Activated T-cell treated with anti-CD3 and anti-CD28 coated beads for 1 hour (primary cell): ENCODE results near the gene ERMARD.

Source experiments
- DNase-seq: peaks from one replicate; pipeline ENCODE4 v3.0.0-alpha.2; 2020; ENCODE audit warnings: low read depth

ERMARD gene

GRCh38 chr6:169783971-169784820 lies 32.8 kb downstream of the ERMARD start:
- DNase-seq = no peak

DNA sequence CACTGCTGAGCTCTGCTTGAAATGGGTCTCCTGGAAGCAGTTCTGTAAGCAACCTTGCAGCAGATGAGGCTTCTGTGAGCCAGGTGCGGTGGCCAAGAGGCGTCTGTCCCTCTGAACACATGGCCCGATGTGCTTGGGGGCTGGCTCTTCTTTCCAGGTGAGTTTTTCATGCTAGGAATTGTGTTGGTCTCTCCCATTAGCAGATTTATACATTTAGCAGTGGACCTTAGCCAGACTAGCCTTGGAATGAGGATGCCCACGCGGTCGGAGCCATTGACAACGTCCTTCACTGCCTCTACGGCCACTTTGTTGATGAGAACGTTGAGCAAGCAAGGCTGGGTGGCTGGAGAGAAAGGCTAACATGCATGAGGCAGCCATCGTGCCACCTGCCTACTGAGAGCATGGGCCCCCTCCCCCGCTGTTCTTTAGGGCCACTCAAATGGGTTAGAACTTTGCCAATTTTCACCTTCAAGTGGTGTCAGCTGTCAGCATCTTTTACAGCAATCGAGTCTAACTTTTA lies 33.5 kb downstream of the ERMARD start:
- DNase-seq = no peak

- no peak for DNase-seq
These were observed 34.1 kb downstream of the ERMARD start for GRCh38 chr6:169785566-169785965.

DNA sequence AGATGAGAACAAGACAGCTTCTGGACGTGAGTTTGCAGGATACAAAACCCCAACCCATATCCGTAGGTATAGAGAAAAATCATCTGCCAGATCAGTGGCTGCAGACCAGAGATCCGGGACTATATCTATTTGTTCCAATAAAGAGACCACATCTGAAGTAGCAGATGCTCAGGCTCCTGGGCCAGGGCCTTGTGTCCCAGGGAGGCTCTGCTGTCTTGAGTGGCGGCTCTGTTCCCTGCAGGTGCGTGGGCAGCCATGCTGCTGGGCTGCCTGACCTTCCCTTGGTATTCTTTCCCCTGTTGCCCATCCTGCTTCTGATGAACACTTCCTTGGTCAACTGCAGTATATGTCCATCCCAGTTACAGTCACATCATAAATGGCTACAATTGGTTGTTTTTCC lies 34.9 kb downstream of the ERMARD start:
- no peak for DNase-seq

DNA sequence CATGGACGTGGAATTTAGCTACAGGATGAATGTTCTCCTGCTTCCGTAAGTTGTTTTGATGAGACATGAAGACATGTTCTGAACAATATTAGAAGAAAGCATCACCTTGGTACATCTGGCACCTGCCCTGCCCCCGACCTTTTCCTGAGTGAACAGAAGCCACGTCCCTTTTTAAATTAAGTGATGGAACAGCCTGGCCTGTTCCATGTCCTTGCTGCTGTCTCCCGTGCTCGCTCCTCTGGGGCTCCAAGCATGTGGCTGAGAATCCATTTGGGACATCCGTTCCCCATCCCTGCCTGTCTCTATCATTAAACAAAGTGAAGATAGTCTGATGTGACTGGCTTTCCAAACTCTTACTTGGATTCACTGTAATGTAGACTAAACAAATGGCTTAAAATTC lies 36.4 kb downstream of the ERMARD start:
- no peak for DNase-seq

DNA sequence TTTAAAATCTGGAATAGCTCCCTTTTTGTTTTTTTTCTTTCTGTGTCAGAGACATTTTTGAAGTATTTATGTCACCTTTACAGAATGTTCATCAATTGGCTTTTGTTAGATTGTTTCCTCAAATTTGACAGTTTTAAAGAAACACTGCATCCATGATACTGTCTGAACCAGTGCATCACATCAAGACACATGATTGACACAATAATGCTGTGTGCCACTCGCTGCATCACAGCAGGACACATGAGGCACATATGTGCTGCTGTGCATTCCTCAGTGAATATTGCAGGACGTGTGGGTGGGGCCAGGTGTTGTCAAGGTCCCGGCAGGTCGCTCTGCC lies 37.4 kb downstream of the ERMARD start:
- no peak for DNase-seq

- no peak for DNase-seq
These were observed 37.9 kb downstream of the ERMARD start for GRCh38 chr6:169789146-169789943.

GRCh38 chr6:169789944-169790927 lies 38.8 kb downstream of the ERMARD start:
- peak; percentile 61 for DNase-seq

GRCh38 chr6:169791721-169792131 lies 40.3 kb downstream of the ERMARD start:
- no peak for DNase-seq

DNA sequence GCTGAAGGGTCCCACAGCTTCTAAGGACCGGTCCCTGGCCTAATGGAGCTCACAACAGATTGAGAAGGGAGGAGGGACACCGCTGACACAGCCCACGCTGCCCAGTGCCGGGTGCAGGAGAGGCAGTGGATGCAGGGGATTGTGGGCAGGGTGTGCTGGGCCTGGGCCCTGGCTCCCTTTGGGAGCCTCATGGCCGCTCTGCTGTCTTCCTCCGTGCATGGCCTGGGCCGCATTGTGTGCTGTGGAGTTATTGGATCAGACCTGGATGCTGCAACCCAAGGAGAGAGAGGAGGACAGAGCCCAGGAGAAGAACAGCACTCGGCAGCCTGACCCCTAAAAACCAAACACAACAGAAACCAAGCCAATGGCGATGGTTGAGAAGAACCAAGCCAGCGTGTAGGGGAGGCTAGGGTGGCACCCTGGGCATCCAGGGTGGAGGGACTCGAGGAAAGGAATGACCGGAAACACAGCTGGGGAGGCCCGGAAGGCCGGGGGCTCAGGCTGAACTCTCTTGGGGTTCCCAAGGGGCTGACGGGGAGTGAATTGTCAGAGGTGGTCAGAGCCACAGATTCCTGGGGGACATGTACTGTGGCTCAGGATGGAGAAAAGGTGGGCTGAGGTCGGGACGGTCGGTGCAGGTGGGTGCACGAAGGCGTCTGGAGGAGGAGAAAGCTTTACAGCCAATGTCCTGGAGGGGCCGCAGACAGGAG lies 41.0 kb downstream of the ERMARD start:
- DNase-seq = no peak

- no peak for DNase-seq
These were observed 42.0 kb downstream of the ERMARD start for GRCh38 chr6:169793408-169793807.

DNA sequence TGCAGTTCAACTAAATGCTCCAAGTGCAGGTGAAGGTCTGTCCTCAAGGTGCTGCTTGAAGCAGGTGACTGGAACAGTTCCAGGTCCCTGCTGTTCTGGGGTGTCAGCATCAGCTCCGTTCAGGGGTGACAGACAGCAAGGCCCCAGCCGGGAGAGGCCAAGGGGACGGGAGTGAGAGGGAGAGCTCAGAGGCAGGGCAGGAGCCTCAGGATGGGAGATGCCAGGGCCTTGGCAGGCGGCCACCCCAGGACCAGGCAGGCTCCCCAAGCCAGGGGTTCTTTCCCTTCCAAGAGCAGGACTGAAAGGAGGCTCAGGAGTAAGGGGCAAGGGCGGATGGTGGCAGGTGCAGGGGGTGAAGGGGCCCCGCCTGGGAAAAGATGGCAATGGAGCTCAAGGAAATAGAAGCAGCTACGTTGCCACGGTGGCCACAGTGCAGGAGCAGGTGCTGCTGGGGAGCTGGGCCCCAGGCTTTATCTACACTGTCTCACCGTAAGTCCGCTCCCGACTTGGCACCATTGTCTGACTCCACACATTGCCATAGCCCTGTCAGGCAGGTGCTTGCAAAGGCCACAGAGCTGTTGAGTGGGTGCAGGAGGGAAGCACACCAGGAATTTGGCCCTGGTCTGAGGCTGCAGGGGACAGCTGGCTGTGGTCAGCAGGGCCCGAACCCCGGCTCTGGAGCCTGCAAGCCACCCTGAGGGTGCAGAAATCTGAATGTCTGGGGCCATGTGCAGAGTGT lies 43.1 kb downstream of the ERMARD start:
- DNase-seq = no peak

DNA sequence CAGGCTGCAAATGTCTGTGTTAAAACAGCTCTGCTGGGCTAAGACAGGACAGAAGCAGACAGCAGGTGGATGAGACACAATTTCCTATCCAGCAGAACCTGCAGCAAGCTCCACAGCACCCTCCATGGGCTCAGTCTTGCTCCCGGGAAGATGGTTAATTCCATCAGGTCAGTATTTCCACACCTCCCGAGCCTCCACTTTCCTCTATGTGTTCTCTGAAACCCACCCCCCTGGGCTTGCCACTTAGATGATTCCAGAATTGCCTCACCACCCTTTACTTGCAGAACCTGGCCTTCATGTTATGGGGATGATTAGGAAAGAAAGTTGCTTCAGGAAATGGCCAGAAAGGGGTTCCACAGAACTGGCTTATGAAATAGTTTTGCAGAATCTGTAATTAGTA lies 43.8 kb downstream of the ERMARD start:
- no peak for DNase-seq

DNA sequence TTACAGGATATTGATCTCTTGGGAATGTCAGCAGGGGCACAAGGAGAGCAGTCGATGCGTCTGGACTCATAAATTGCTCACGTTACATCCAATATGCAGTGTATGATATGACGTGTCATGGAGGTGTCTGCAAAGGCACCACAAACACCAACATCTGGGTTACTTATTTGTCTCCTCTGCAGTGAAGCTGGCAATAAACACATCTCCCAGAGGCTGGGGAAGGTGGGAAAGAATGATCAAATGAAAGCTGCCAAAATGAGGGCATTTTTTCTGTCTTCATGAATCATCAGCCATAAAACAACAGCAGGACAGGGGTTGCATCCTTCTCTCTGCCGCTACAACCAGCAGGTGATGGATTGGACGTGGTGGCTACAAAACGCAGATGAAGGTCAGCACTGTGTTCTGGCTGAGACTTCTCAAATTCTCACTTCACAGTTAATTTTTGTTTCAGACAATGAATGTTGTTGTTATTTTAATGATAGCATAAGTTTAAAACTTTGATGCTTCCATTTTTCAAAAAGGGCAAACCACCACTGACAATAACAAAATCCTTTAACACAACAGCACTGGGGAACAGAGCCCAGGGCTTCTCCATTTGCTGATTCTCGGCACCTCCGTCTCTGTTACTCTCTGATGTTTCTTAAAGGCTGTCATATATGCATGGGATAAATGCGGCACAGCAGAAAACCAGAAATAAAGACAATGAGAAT lies 47.5 kb downstream of the ERMARD start:
- no peak for DNase-seq

DNA sequence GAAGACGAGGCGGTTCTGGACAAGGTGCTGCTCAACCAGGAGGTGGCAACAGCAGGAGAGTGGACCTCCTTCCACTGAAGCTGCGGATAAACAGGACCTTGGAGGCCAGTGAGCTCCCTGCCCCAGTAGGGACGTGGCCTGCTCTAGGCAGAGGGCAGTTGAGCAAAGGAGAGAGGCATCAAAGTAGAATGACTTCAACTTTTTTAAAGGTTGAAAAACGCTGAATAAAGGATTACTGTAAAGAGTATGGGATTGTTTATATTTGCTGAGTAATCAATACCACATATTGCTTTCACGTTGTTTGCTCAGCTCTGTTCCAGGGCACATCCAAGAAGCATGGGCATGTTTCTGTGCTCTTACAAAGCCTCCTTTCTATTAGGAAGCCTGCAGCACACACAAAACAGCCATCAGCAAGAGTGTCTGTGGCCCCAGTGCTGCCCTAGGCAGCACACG lies 48.1 kb downstream of the ERMARD start:
- DNase-seq = no peak

GRCh38 chr6:169800116-169800667 lies 48.8 kb downstream of the ERMARD start:
- no peak for DNase-seq

DNA sequence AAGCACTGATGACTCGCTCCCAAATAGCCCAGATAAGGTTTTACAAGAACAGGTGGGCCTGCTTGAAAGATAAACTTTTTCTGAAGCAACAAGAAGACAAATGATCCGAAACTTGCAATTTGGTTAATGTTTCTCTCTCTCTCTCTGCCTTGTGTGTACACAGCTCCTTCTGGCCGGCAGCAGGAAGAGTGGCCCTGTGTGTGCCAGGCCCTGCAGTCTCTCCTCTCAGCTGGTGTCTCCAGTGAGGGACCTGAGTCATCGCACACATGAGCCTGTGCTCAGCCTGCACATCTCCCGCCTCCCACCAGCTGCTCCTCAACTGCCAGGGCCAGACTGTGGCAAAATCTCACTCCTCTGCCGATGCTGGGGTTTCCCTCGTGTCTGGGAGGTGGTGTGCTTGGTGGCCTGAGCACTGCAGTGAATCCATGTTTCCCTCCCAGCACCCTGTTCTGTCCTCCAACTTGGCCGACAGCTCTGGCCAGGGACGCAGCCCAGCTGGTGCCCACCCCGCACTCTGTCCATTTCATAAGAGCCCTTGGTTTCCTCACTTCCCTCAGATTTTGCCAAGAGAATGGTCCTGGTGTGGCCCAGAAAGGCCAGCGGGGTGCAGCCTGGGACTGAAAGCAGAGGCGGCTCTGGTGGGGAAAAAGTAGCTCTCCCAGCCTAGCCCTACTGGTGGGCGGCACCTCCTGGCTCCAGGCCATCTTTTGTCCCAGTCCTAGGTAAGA lies 49.4 kb downstream of the ERMARD start:
- no peak for DNase-seq

- DNase-seq = no peak
These were observed 50.2 kb downstream of the ERMARD start for GRCh38 chr6:169801396-169802160.
